HEK293 (cell line): ENCODE results near the gene CASKIN1.
A peak's percentile ranks its signal among the peaks of the same experiment; 100 is the strongest.

Experiments
- BCL11A ChIP-seq: fragments of 450-650 bp; formaldehyde crosslinking; IDR thresholded peaks from 2 replicates; pipeline ENCODE4 v1.5.1; 2016; ENCODE audit warnings: low read depth, missing biosample characterization, missing genetic modification characterization
- FEZF1 ChIP-seq: fragments of 450-650 bp; formaldehyde crosslinking; IDR thresholded peaks from 2 replicates; pipeline ENCODE4 v1.5.1; 2016; ENCODE audit warnings: missing biosample characterization, missing genetic modification characterization
- KLF1 ChIP-seq: fragments of 450-650 bp; formaldehyde crosslinking; IDR thresholded peaks from 2 replicates; pipeline ENCODE4 v1.5.1; 2016; ENCODE audit warnings: missing biosample characterization, missing genetic modification characterization
- PRDM6 ChIP-seq: fragments of 450-650 bp; formaldehyde crosslinking; IDR thresholded peaks from 2 replicates; pipeline ENCODE4 v1.5.1; 2017; ENCODE audit warnings: missing biosample characterization, missing genetic modification characterization
- REPIN1 ChIP-seq: fragments of 450-650 bp; formaldehyde crosslinking; IDR thresholded peaks from 2 replicates; pipeline ENCODE4 v1.5.1; 2017; ENCODE audit warnings: missing biosample characterization, missing genetic modification characterization, low read depth
- SP2 ChIP-seq: fragments of 450-650 bp; formaldehyde crosslinking; IDR thresholded peaks from 2 replicates; pipeline ENCODE4 v1.5.1; 2016; ENCODE audit warnings: missing biosample characterization, missing genetic modification characterization
- ZBTB20 ChIP-seq: fragments of 450-650 bp; formaldehyde crosslinking; IDR thresholded peaks from 2 replicates; pipeline ENCODE4 v1.5.1; 2016; ENCODE audit warnings: missing biosample characterization, missing genetic modification characterization
- ZBTB7A ChIP-seq: fragments of 450-650 bp; formaldehyde crosslinking; IDR thresholded peaks from 2 replicates; pipeline ENCODE4 v1.5.1; 2016; ENCODE audit warnings: low read depth, missing biosample characterization, missing genetic modification characterization
- ZFP37 ChIP-seq: fragments of 450-650 bp; formaldehyde crosslinking; IDR thresholded peaks from 2 replicates; pipeline ENCODE4 v1.5.1; 2016; ENCODE audit warnings: missing biosample characterization, missing genetic modification characterization
- ZFP69B ChIP-seq: fragments of 450-650 bp; formaldehyde crosslinking; IDR thresholded peaks from 2 replicates; pipeline ENCODE4 v1.5.1; 2016; ENCODE audit warnings: missing biosample characterization, missing genetic modification characterization
- ZNF10 ChIP-seq: fragments of 450-650 bp; formaldehyde crosslinking; IDR thresholded peaks from 2 replicates; pipeline ENCODE4 v1.5.1; 2017; ENCODE audit warnings: missing biosample characterization, missing genetic modification characterization
- ZNF155 ChIP-seq: fragments of 450-650 bp; formaldehyde crosslinking; IDR thresholded peaks from 2 replicates; pipeline ENCODE4 v1.5.1; 2016; ENCODE audit warnings: missing biosample characterization, missing genetic modification characterization
- ZNF202 ChIP-seq: fragments of 450-650 bp; formaldehyde crosslinking; IDR thresholded peaks from 2 replicates; pipeline ENCODE4 v1.5.1; 2016; ENCODE audit warnings: missing biosample characterization, missing genetic modification characterization, borderline replicate concordance
- ZNF311 ChIP-seq: fragments of 450-650 bp; formaldehyde crosslinking; IDR thresholded peaks from 2 replicates; pipeline ENCODE4 v1.5.1; 2017; ENCODE audit warnings: missing biosample characterization, missing genetic modification characterization, borderline replicate concordance
- ZNF335 ChIP-seq: fragments of 450-650 bp; formaldehyde crosslinking; conservative IDR thresholded peaks from 2 replicates; pipeline ENCODE4 v1.5.1; 2016; ENCODE audit warnings: missing biosample characterization, missing genetic modification characterization
- ZNF362 ChIP-seq: fragments of 450-650 bp; formaldehyde crosslinking; IDR thresholded peaks from 2 replicates; pipeline ENCODE4 v1.5.1; 2016; ENCODE audit warnings: missing biosample characterization, missing genetic modification characterization
- ZNF549 ChIP-seq: fragments of 450-650 bp; IDR thresholded peaks from 2 replicates; pipeline ENCODE4 v1.5.1; 2018; ENCODE audit warnings: missing biosample characterization, missing genetic modification characterization, mild to moderate bottlenecking, inconsistent platforms, moderate library complexity
- ZNF561 ChIP-seq: fragments of 450-650 bp; IDR thresholded peaks from 2 replicates; pipeline ENCODE4 v1.5.1; 2018; ENCODE audit warnings: missing biosample characterization, missing genetic modification characterization, borderline replicate concordance
- ZNF610 ChIP-seq: fragments of 450-650 bp; formaldehyde crosslinking; IDR thresholded peaks from 2 replicates; pipeline ENCODE4 v1.5.1; 2016; ENCODE audit warnings: missing biosample characterization, missing genetic modification characterization, borderline replicate concordance
- ZNF629 ChIP-seq: fragments of 450-650 bp; formaldehyde crosslinking; IDR thresholded peaks from 2 replicates; pipeline ENCODE4 v1.5.1; 2017; ENCODE audit warnings: missing biosample characterization, missing genetic modification characterization
- ZNF639 ChIP-seq: fragments of 450-650 bp; formaldehyde crosslinking; IDR thresholded peaks from 2 replicates; pipeline ENCODE4 v1.5.1; 2016; ENCODE audit warnings: missing biosample characterization, missing genetic modification characterization
- ZSCAN18 ChIP-seq: fragments of 450-650 bp; formaldehyde crosslinking; IDR thresholded peaks from 2 replicates; pipeline ENCODE4 v1.5.1; 2016; ENCODE audit warnings: missing biosample characterization, missing genetic modification characterization
- ZSCAN4 ChIP-seq: fragments of 450-650 bp; formaldehyde crosslinking; IDR thresholded peaks from 2 replicates; pipeline ENCODE4 v1.5.1; 2017; ENCODE audit warnings: missing biosample characterization, missing genetic modification characterization
- ZSCAN5A ChIP-seq: fragments of 450-650 bp; formaldehyde crosslinking; IDR thresholded peaks from 2 replicates; pipeline ENCODE4 v1.5.1; 2016; ENCODE audit warnings: missing biosample characterization, missing genetic modification characterization
- TF ChIP-seq, protein P1 (sequence below): sonication (generic); formaldehyde crosslinking; IDR thresholded peaks from 2 replicates; pipeline ENCODE4 v1.8.1; 2022; ENCODE audit warnings: mild to moderate bottlenecking, moderate library complexity, missing genetic modification reagents
- TF ChIP-seq, protein P2 (sequence below): fragments of 450-650 bp; formaldehyde crosslinking; IDR thresholded peaks from 2 replicates; pipeline ENCODE4 v1.5.1; 2016; ENCODE audit warnings: missing biosample characterization, missing genetic modification characterization, low read depth

The CASKIN1 gene

GRCh38 chr16:2223221-2223941, 27.0 kb upstream of the CASKIN1 start, which contains the start of gene E4F1 (continued):
- TF ChIP-seq ZBTB7A (tag by site-specific recombination) (peak; percentile 69; the same call in 1 of the 2 replicates), ZNF155 (tag by site-specific recombination) (no peak), SP2 (tag by site-specific recombination) (peak; percentile 100), ZNF10 (tag by site-specific recombination) (no peak), REPIN1 (tag by site-specific recombination) (no peak), ZNF362 (no peak), ZSCAN4 (tag by site-specific recombination) (no peak), ZSCAN18 (no peak), ZNF610 (tag by site-specific recombination) (peak; percentile 75; the same call in 1 of the 2 replicates), ZNF629 (tag by site-specific recombination) (peak; percentile 92), PRDM6 (tag by site-specific recombination) (no peak), ZBTB20 (peak; percentile 74), ZNF561 (tag by site-specific recombination) (peak; percentile 82; the same call in 1 of the 2 replicates), BCL11A (tag by site-specific recombination) (no peak), FEZF1 (tag by site-specific recombination) (no peak), ZNF202 (no peak), ZSCAN5A (tag by site-specific recombination) (peak; percentile 73; the same call in 1 of the 2 replicates), ZNF311 (tag by site-specific recombination) (no peak), ZFP37 (tag by site-specific recombination) (peak; percentile 89; the same call in 1 of the 2 replicates), ZNF639 (tag by site-specific recombination) (0 out of 2 replicates have a peak, but pooled peaks have one; percentile 18), KLF1 (tag by site-specific recombination) (peak; percentile 92), ZNF335 (tag by site-specific recombination) (peak; percentile 91), ZNF549 (no peak), ZFP69B (tag by site-specific recombination) (peak; percentile 54)
- TF ChIP-seq, protein P1, sequence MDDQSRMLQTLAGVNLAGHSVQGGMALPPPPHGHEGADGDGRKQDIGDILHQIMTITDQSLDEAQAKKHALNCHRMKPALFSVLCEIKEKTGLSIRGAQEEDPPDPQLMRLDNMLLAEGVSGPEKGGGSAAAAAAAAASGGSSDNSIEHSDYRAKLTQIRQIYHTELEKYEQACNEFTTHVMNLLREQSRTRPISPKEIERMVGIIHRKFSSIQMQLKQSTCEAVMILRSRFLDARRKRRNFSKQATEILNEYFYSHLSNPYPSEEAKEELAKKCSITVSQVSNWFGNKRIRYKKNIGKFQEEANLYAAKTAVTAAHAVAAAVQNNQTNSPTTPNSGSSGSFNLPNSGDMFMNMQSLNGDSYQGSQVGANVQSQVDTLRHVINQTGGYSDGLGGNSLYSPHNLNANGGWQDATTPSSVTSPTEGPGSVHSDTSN (CRISPR knock-in tag) = peak; percentile 82
- TF ChIP-seq, protein P2, sequence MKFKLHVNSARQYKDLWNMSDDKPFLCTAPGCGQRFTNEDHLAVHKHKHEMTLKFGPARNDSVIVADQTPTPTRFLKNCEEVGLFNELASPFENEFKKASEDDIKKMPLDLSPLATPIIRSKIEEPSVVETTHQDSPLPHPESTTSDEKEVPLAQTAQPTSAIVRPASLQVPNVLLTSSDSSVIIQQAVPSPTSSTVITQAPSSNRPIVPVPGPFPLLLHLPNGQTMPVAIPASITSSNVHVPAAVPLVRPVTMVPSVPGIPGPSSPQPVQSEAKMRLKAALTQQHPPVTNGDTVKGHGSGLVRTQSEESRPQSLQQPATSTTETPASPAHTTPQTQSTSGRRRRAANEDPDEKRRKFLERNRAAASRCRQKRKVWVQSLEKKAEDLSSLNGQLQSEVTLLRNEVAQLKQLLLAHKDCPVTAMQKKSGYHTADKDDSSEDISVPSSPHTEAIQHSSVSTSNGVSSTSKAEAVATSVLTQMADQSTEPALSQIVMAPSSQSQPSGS = peak; percentile 96
